ENCODE results near the gene C11orf58. TPM values are rescaled to one million over a fixed set of nuclear protein-coding genes. Genes with fewer than 3 reads are reported as not detected.

Gene C11orf58
- total RNA-seq, 1 donor from 2014 or later = 40.9 TPM

GRCh38 chr11:16744128-16744725 lies 5.8 kb downstream of the C11orf58 start:
- TF ChIP-seq CTCF (IDR thresholded peaks at IDR 0.05) = no peak
- H3K27me3 ChIP-seq = no peaks in the 10 kb centered on the region
- H3K4me3 ChIP-seq = no peak overlapping the region
- no peaks in the 10 kb centered on the region for H3K9me3 ChIP-seq
- H3K27ac ChIP-seq = no peak overlapping the region
- no peak for DNase-seq (ENCODE audit: low spot score in 2 of 2)
- peaks cover 24 to 43% of the 10 kb centered on the region in 2 donors for H3K36me3 ChIP-seq
- peaks cover 4 to 16% of the 10 kb centered on the region in 2 donors for H3K4me1 ChIP-seq
- intact Hi-C loops (cut with DNase I) = no loop called here

DNA sequence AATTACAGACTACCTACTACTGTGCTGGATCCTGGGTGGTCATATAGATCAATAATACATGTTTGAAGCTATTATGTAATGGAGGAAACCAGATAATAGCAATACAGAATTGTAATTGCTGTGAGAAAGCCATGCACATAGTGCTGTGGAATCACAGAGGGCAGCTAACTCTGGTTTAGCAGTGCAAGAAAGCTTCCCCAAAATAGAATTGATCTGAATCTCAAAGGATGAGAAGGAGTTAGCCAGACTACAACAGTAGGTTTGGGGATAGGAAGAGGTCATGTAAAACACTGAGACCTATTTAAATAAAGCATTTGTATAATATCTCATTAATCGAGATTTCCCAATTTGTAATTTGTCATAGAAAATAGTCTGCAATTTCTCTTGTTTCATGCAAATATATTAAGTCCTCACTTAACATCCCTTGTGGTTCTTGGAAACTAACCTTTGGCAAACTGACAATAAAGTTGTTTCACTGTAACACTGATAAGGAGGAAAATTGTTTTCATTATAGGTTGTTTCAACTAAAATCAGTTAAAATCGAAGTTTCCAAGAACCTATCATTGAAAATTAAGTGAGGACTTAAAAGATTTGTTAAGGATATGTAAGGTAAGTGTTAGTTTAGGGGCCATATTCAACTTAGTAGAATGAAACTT lies 7.6 kb downstream of the C11orf58 start:
- no peak overlapping the region for H3K4me3 ChIP-seq
- peaks cover 41 to 61% of the 10 kb centered on the region in 2 donors for H3K36me3 ChIP-seq
- no peak overlapping the region for H3K27ac ChIP-seq
- no peaks in the 10 kb centered on the region for H3K9me3 ChIP-seq
- no peaks in the 10 kb centered on the region for H3K27me3 ChIP-seq
- H3K4me1 ChIP-seq = peaks cover 0 to 10% of the 10 kb centered on the region in 2 donors
- intact Hi-C loops (cut with DNase I) = no loop called here
- no peak for DNase-seq (ENCODE audit: low spot score in 2 of 2)
- no peak for TF ChIP-seq CTCF (IDR thresholded peaks at IDR 0.05)

GRCh38 chr11:16749092-16749491 lies 10.6 kb downstream of the C11orf58 start:
- no peak for DNase-seq (ENCODE audit: low spot score in 2 of 2)
- Histone ChIP-seq H3K27me3 (no peaks in the 10 kb centered on the region), H3K9me3 (no peaks in the 10 kb centered on the region), H3K27ac (no peak overlapping the region), H3K4me3 (no peak overlapping the region), H3K36me3 (peaks cover 68 to 89% of the 10 kb centered on the region in 2 donors), H3K4me1 (no peaks in the 10 kb centered on the region)
- intact Hi-C loops (cut with DNase I) = no loop called here
- no peak for TF ChIP-seq CTCF (IDR thresholded peaks at IDR 0.05)

DNA sequence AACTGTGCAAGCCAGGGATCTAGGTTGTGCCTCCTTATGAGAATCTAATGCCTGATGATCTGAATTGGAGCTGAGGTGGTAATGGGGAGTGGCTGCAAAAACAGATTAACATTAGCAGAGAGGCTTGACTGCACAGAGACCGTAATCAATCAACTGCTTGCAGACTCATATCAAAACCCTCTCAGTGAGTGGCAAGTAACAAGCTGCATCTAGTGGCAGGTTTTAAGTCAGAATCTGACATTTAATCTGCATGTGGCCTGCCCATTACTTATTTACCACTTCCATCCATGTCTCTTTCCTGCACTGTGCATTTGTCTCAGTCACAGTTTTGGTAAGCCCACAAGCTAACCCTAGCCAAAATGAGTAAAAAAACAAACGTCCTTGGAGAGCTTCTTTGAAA lies 11.2 kb downstream of the C11orf58 start:
- Histone ChIP-seq H3K27ac (no peak overlapping the region), H3K9me3 (no peaks in the 10 kb centered on the region), H3K36me3 (peaks cover 74 to 95% of the 10 kb centered on the region in 2 donors), H3K4me1 (no peaks in the 10 kb centered on the region), H3K27me3 (no peaks in the 10 kb centered on the region), H3K4me3 (no peak overlapping the region)
- intact Hi-C loops (cut with DNase I) = no loop called here
- DNase-seq (ENCODE audit: low spot score in 2 of 2) = no peak
- no peak for TF ChIP-seq CTCF (IDR thresholded peaks at IDR 0.05)

DNA sequence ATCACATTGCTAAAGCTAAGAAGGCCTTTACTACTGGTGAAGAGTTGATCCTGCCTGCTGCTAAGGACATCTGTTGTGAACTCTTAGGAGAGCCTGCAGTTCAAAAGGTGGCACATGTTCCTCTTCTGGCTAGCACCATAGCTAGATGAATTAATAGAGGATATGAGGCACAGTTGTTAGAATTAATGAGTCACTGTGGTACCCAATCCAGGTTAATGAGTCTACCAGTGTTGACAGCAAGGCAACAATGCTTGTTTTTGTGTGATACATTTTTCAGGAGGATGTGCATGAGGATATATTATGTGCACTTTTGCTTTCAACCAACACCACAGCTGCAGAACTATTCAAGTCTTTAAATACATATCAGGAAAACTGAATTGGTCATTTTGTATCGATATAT lies 12.0 kb downstream of the C11orf58 start:
- DNase-seq (ENCODE audit: low spot score in 2 of 2) = no peak
- TF ChIP-seq CTCF (IDR thresholded peaks at IDR 0.05) = no peak
- H3K27ac ChIP-seq = no peak overlapping the region
- intact Hi-C loops (cut with DNase I) = no loop called here
- no peaks in the 10 kb centered on the region for H3K9me3 ChIP-seq
- H3K27me3 ChIP-seq = no peaks in the 10 kb centered on the region
- peaks cover 75 to 98% of the 10 kb centered on the region in 2 donors for H3K36me3 ChIP-seq
- H3K4me3 ChIP-seq = no peak overlapping the region
- H3K4me1 ChIP-seq = no peaks in the 10 kb centered on the region
